SW480 (cell line): Measurements from ENCODE around the gene GREM1.

Experiments
- DNase-seq: peaks from one replicate; pipeline ENCODE4 v3.0.0-alpha.2; 2016; ENCODE audit warnings: low spot score

GREM1 gene

GRCh38 chr15:32781781-32782180 lies 64.0 kb downstream of the GREM1 start:
- no peak for DNase-seq

GRCh38 chr15:32784581-32784980 lies 66.8 kb downstream of the GREM1 start:
- no peak for DNase-seq

GRCh38 chr15:32786906-32787305 lies 69.1 kb downstream of the GREM1 start:
- DNase-seq, result no peak

- DNase-seq, result no peak
Measured at GRCh38 chr15:32787949-32788348, 70.1 kb downstream of the GREM1 start.

GRCh38 chr15:32790352-32790999 lies 72.7 kb downstream of the GREM1 start:
- no peak for DNase-seq

- no peak for DNase-seq
Measured at GRCh38 chr15:32792436-32792835, 74.6 kb downstream of the GREM1 start.
